CD14-positive monocyte (primary cell): Measurements from ENCODE around the gene SRRT. TPM values are rescaled to one million over a fixed set of nuclear protein-coding genes. Genes with fewer than 3 reads are reported as not detected.
"Not testable (repeated sequence)": the region's sequence is repeated elsewhere in the genome, so short reads cannot be mapped to it uniquely, and the experiment has no call there.

Experiments
- DNase-seq, 3 donors: peaks; one replicate each; pipeline ENCODE4 v3.0.0-alpha.2; 2011 to 2022
- H2AFZ ChIP-seq: 2 replicates; pipeline ENCODE4 v1.6.0; 2012; ENCODE audit warnings: mild to moderate bottlenecking, low read depth, low read length, inconsistent platforms; ENCODE audit not compliant: insufficient read depth, poor library complexity, severe bottlenecking
- H3K27ac ChIP-seq, 2 donors: 1 replicate in 1 of 2; 2 replicates in 1 of 2; pipeline ENCODE4 v1.5.1; 2012 to 2013; ENCODE audit warnings: low read length in 2 of 2, control low read depth in 1 of 2, inconsistent platforms in 1 of 2, low read depth in 1 of 2, mild to moderate bottlenecking in 1 of 2
- H3K27me3 ChIP-seq, 2 donors: one replicate each; pipeline versions ENCODE4 v1.6.0 to v1.6.1; 2011 to 2013; ENCODE audit warnings: low read length in 2 of 2; ENCODE audit not compliant: control insufficient read depth in 2 of 2, insufficient read depth in 2 of 2
- H3K36me3 ChIP-seq, 2 donors: replicated peaks in 1 of 2; 1 replicate in 1 of 2; 2 replicates in 1 of 2; pipeline versions ENCODE4 v1.5.1 to v1.6.1; 2012 to 2013; ENCODE audit warnings: low read length in 2 of 2, control low read depth in 1 of 2, inconsistent platforms in 1 of 2, mild to moderate bottlenecking in 1 of 2; ENCODE audit not compliant: insufficient read depth in 2 of 2, control insufficient read depth in 1 of 2
- H3K4me1 ChIP-seq, 2 donors: 1 replicate in 1 of 2; 2 replicates in 1 of 2; pipeline versions ENCODE4 v1.5.1 to v1.6.1; 2012 to 2013; ENCODE audit warnings: low read length in 2 of 2, control low read depth in 1 of 2, inconsistent platforms in 1 of 2, mild to moderate bottlenecking in 1 of 2, moderate library complexity in 1 of 2; ENCODE audit not compliant: insufficient read depth in 2 of 2, control insufficient read depth in 1 of 2
- H3K4me2 ChIP-seq: replicated peaks from 2 replicates; pipeline ENCODE3; 2012; ENCODE audit warnings: low read length, moderate library complexity, mild to moderate bottlenecking; ENCODE audit not compliant: poor library complexity, severe bottlenecking; ENCODE audit errors: extremely low read depth
- H3K4me3 ChIP-seq, 3 experiments: fragments of 200-600 bp in 1 of 3; sonication (generic) in 1 of 3; replicated peaks in 1 of 3; 1 replicate in 2 of 3; 2 replicates in 1 of 3; pipeline ENCODE4 v1.5.1; 2011 to 2013; ENCODE audit warnings: low read length in 3 of 3, mild to moderate bottlenecking in 3 of 3, control low read depth in 2 of 3, low read depth in 2 of 3, inconsistent platforms in 1 of 3, moderate library complexity in 1 of 3
- H3K79me2 ChIP-seq: 2 replicates; pipeline ENCODE4 v1.6.0; 2012; ENCODE audit warnings: mild to moderate bottlenecking, control low read depth, inconsistent platforms, low read length, moderate library complexity; ENCODE audit not compliant: insufficient read depth
- H3K9ac ChIP-seq: 2 replicates; pipeline ENCODE4 v1.6.0; 2017; ENCODE audit warnings: low read length, mild to moderate bottlenecking; ENCODE audit not compliant: insufficient read depth, poor library complexity, severe bottlenecking
- H3K9me3 ChIP-seq, 2 donors: replicated peaks in 1 of 2; 1 replicate in 1 of 2; 2 replicates in 1 of 2; pipeline versions ENCODE4 v1.5.1 to v1.6.1; 2012 to 2013; ENCODE audit warnings: low read length in 2 of 2, control low read depth in 1 of 2; ENCODE audit not compliant: control insufficient read depth in 1 of 2, insufficient read depth in 1 of 2
- H4K20me1 ChIP-seq: 2 replicates; pipeline ENCODE4 v1.6.0; 2012; ENCODE audit warnings: mild to moderate bottlenecking, low read length, control low read depth, moderate library complexity; ENCODE audit not compliant: insufficient read depth
- H3K27ac Mint-ChIP-seq, 7 donors: one replicate each; pipeline ENCODE4 v1.8.0; 2020; ENCODE audit warnings: mild to moderate bottlenecking in 7 of 7, mixed read lengths in 7 of 7, moderate library complexity in 6 of 7, inconsistent platforms in 2 of 7
- H3K27me3 Mint-ChIP-seq, 3 donors: one replicate each; pipeline ENCODE4 v1.8.0; 2021 to 2022; ENCODE audit warnings: low read depth in 3 of 3, mild to moderate bottlenecking in 3 of 3, mixed read lengths in 3 of 3, moderate library complexity in 3 of 3, inconsistent platforms in 1 of 3
- H3K36me3 Mint-ChIP-seq, 2 donors: one replicate each; pipeline ENCODE4 v1.8.0; 2020; ENCODE audit warnings: mixed read lengths in 2 of 2, inconsistent platforms in 1 of 2, mild to moderate bottlenecking in 1 of 2
- H3K4me1 Mint-ChIP-seq: one replicate; pipeline ENCODE4 v1.8.0; 2020; ENCODE audit warnings: mild to moderate bottlenecking, mixed read lengths
- H3K4me3 Mint-ChIP-seq, 2 donors: one replicate each; pipeline ENCODE4 v1.8.0; 2020; ENCODE audit warnings: mild to moderate bottlenecking in 2 of 2, mixed read lengths in 2 of 2, moderate library complexity in 1 of 2
- H3K9me3 Mint-ChIP-seq, 7 donors: one replicate each; pipeline ENCODE4 v1.8.0; 2020 to 2022; ENCODE audit warnings: mixed read lengths in 7 of 7, mild to moderate bottlenecking in 6 of 7, moderate library complexity in 6 of 7, inconsistent platforms in 2 of 7
- CTCF ChIP-seq: fragments of 200-600 bp; IDR thresholded peaks from one replicate; pipeline ENCODE4 v1.8.0; 2022; ENCODE audit warnings: antibody characterized with exemption, mild to moderate bottlenecking
- WGBS: methylation state at CpG from one replicate; pipeline ENCODE4 v1.1.5; 2013; ENCODE audit warnings: missing lambda C conversion rate; ENCODE audit not compliant: insufficient coverage; 5-methylcytosine and 5-hydroxymethylcytosine counted together
- intact Hi-C, 2 donors: fragments of 100-400 bp; cut with micrococcal nuclease; formaldehyde crosslinking; loops; one replicate each; pipeline versions ENCODE4 v1.15.0 to v1.15.1; 2023
- polyA plus RNA-seq, 3 donors: library from polyadenylated mRNA; depleted of rRNA in 1 of 3; unstranded in 2 of 3; stranded (reverse) in 1 of 3; fragments of 300-500 nt in 2 of 3; fragments of >200 nt in 1 of 3; fragmentation: Illumina TruSeq in 2 of 3; gene quantifications; 1 replicate in 2 of 3; 2 replicates in 1 of 3; pipeline ENCODE4 v1.2.3, GENCODE V29; 2012 to 2021

The SRRT gene
- polyA plus RNA-seq, 3 donors: 26.9 to 116 (median 29.6) TPM

GRCh38 chr7:100914879-100915447 lies 40.1 kb downstream of the SRRT start:
- Mint-ChIP-seq H3K36me3 (peaks cover 4% of the 10 kb centered on the region in 2 donors), H3K27ac (peak overlapping the region; percentile 74 to 95 (median 94)), H3K4me3 (no peak overlapping the region), H3K27me3 (peaks cover 4 to 10% (median 10%) of the 10 kb centered on the region in 3 donors), H3K9me3 (peaks cover 0 to 9% (median 2%) of the 10 kb centered on the region in 7 donors), H3K4me1 (peaks cover 39% of the 10 kb centered on the region)
- peak; percentile 82 to 94 (median 84) for DNase-seq
- H3K27me3 ChIP-seq: no peaks in the 10 kb centered on the region
- no peak overlapping the region for H3K4me2 ChIP-seq
- no peaks in the 10 kb centered on the region for H3K9me3 ChIP-seq
- peak overlapping the region; percentile 52 to 67 for H3K27ac ChIP-seq
- intact Hi-C loops: no loop called here
- H2AFZ ChIP-seq: no peak overlapping the region
- H3K4me1 ChIP-seq: peaks cover 28 to 41% of the 10 kb centered on the region in 2 donors
- no peak for TF ChIP-seq CTCF
- H3K79me2 ChIP-seq: no peaks in the 10 kb centered on the region
- 98% methylated on average over 5 of the region's 8 CpGs for WGBS
- H3K4me3 ChIP-seq: no peak overlapping the region
- no peaks in the 10 kb centered on the region for H4K20me1 ChIP-seq
- H3K36me3 ChIP-seq: no peaks in the 10 kb centered on the region
- H3K9ac ChIP-seq: no peak overlapping the region

GRCh38 chr7:100919335-100919734 lies 44.4 kb downstream of the SRRT start:
- peak overlapping the region in 2 of 7 donors; percentile 27 to 43 for H3K27ac Mint-ChIP-seq
- H3K4me2 ChIP-seq, H3K36me3 Mint-ChIP-seq, H3K4me3 ChIP-seq, H3K36me3 ChIP-seq, H3K9me3 ChIP-seq, H3K4me3 Mint-ChIP-seq, H4K20me1 ChIP-seq, H3K27me3 ChIP-seq, H2AFZ ChIP-seq, H3K9me3 Mint-ChIP-seq, H3K27ac ChIP-seq, DNase-seq, intact Hi-C loops, H3K9ac ChIP-seq, H3K79me2 ChIP-seq: not testable (repeated sequence)
- peaks cover 16% of the 10 kb centered on the region for H3K4me1 Mint-ChIP-seq
- peaks cover 17 to 19% of the 10 kb centered on the region in 2 donors for H3K4me1 ChIP-seq
- no CpG with 5 or more reads among the region's 5 CpGs for WGBS
- peaks cover 9 to 31% (median 31%) of the 10 kb centered on the region in 3 donors for H3K27me3 Mint-ChIP-seq

- peaks cover 14% of the 10 kb centered on the region for H3K4me1 Mint-ChIP-seq
- H3K27me3 Mint-ChIP-seq: peaks cover 9 to 31% (median 31%) of the 10 kb centered on the region in 3 donors
- H3K27ac ChIP-seq, H2AFZ ChIP-seq, H3K9me3 ChIP-seq, H3K9ac ChIP-seq, H4K20me1 ChIP-seq, H3K36me3 Mint-ChIP-seq, H3K79me2 ChIP-seq, H3K9me3 Mint-ChIP-seq, intact Hi-C loops, DNase-seq, H3K27ac Mint-ChIP-seq, H3K36me3 ChIP-seq, H3K27me3 ChIP-seq, H3K4me2 ChIP-seq, H3K4me3 ChIP-seq: not testable (repeated sequence)
- peak overlapping the region in 1 of 2 donors; percentile 14 for H3K4me3 Mint-ChIP-seq
- WGBS: 88% methylated on average over 8 of the region's 9 CpGs
- H3K4me1 ChIP-seq: peaks cover 14 to 16% of the 10 kb centered on the region in 2 donors
These were observed 45.0 kb downstream of the SRRT start for GRCh38 chr7:100919779-100920437.
